ENCODE data around the gene FGF2. TPM values are rescaled to one million over a fixed set of nuclear protein-coding genes. Genes with fewer than 3 reads are reported as not detected.
"Not testable (repeated sequence)": the region's sequence is repeated elsewhere in the genome, so short reads cannot be mapped to it uniquely, and the experiment has no call there.

The FGF2 gene
- total and polyA plus RNA-seq, 12 donors, result 0.85 to 5.3 (median 2.6) TPM

DNA sequence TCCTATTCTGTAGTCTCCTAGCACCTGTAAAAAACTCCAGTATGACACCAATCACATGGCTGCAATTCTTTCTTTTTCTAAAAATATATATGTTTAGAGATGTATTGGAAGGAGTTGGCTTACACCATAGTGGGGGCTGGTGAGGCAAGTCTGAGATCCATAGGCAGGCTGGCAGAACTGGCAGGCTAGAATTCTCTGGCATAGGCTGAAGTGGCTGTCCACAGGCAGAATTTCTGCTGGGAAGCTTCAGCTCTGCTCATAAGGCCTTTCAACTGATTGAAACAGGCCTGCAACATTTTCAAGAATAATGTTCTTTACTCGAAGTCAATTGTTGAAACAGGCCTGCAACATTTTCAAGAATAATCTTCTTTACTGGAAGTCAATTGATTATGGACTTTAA is 37.0 kb downstream of the FGF2 start:
- no peaks in the 10 kb centered on the region for H3K27me3 ChIP-seq
- H3K9me3 ChIP-seq (replicated peaks in 1 of 3), result no peaks in the 10 kb centered on the region
- H3K27ac ChIP-seq, result no peak overlapping the region
- no peak overlapping the region for H3K4me3 ChIP-seq
- intact Hi-C loops (cut with DNase I), result no loop called here
- H3K4me1 ChIP-seq (replicated peaks in 1 of 2), result no peaks in the 10 kb centered on the region
- 72 to 75% (median 73%) methylated on average over 1 of the region's 1 CpG for WGBS, 4 donors
- no peak for DNase-seq
- TF ChIP-seq POLR2A (IDR thresholded peaks at IDR 0.05), result no peak
- TF ChIP-seq, protein P1, sequence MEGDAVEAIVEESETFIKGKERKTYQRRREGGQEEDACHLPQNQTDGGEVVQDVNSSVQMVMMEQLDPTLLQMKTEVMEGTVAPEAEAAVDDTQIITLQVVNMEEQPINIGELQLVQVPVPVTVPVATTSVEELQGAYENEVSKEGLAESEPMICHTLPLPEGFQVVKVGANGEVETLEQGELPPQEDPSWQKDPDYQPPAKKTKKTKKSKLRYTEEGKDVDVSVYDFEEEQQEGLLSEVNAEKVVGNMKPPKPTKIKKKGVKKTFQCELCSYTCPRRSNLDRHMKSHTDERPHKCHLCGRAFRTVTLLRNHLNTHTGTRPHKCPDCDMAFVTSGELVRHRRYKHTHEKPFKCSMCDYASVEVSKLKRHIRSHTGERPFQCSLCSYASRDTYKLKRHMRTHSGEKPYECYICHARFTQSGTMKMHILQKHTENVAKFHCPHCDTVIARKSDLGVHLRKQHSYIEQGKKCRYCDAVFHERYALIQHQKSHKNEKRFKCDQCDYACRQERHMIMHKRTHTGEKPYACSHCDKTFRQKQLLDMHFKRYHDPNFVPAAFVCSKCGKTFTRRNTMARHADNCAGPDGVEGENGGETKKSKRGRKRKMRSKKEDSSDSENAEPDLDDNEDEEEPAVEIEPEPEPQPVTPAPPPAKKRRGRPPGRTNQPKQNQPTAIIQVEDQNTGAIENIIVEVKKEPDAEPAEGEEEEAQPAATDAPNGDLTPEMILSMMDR (IDR thresholded peaks at IDR 0.05), result no peak
- no peaks in the 10 kb centered on the region for H3K36me3 ChIP-seq (replicated peaks in 1 of 2)

DNA sequence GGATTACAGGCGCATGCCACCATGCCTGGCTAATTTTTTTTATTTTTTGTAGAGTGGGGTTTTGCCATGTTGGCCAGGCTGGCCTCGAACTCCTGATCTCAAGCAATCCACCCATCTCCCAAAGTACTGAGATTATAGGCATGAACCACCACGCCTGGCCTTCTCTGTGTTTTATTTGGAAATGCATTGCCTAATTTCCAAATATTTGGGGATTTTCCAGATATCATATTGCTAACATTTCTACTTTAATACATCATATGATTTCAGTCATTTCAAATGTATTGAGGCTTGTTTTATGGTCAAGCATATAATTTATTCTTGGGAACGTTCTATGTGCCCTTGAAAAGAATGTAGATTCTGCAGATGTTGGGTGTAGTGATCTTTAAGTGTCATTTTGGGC is 38.8 kb downstream of the FGF2 start:
- Histone ChIP-seq H3K27me3 (no peaks in the 10 kb centered on the region), H3K4me1 (replicated peaks in 1 of 2) (no peaks in the 10 kb centered on the region), H3K27ac (no peak overlapping the region), H3K4me3 (no peak overlapping the region), H3K9me3 (replicated peaks in 1 of 3) (no peaks in the 10 kb centered on the region), H3K36me3 (replicated peaks in 1 of 2) (no peaks in the 10 kb centered on the region)
- intact Hi-C loops (cut with DNase I), result no loop called here
- no peak for TF ChIP-seq POLR2A (IDR thresholded peaks at IDR 0.05)
- TF ChIP-seq, protein P1 (IDR thresholded peaks at IDR 0.05), result no peak
- no peak for DNase-seq
- WGBS, 4 donors, result 74 to 80% (median 76%) methylated on average over 4 of the region's 4 CpGs

DNA sequence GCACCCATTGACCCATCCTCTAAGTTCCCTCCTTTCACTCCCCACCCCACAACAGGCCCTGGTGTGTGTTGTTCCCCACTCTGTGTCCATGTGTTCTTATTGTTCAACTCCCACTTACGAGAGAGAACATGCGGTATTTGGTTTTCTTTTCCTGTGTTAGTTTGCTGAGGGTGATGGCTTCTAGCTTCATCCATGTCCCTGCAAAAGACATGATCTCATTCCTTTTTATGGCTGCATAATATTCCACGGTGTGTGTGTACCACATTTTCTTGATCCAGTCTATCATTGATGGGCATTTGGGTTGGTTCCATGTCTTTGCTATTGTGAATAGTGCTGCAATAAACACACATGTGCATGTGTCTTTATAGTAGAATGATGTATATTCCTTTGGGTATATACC is 41.6 kb downstream of the FGF2 start:
- H3K36me3 ChIP-seq (replicated peaks in 1 of 2); H3K9me3 ChIP-seq (replicated peaks in 1 of 3); H3K4me3 ChIP-seq; intact Hi-C loops (cut with DNase I); H3K27me3 ChIP-seq; DNase-seq; H3K4me1 ChIP-seq (replicated peaks in 1 of 2); H3K27ac ChIP-seq: not testable (repeated sequence)
- 89 to 95% (median 91%) methylated on average over 3 of the region's 3 CpGs for WGBS, 4 donors

DNA sequence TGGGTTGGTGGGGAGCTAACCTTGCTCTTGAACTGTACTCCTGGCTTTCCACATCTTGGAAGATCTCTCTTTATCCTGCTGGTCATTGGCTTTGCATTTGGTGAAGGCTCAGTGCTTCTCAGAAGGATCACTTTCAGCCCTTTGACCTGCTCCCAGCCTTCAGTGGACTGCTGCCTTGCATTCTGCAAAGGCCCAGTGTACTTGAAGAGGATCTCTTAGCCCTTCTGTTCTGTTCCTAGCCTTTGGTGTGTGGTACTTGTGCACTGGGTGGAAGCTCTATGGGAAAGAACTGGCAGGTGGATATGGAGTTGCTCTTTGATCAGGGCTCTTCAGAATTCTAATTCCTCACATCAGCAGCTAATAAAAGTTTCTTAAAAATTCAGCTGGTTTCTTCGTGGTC is 46.5 kb downstream of the FGF2 start:
- H3K27me3 ChIP-seq, result no peaks in the 10 kb centered on the region
- intact Hi-C loops (cut with DNase I), result no loop called here
- H3K27ac ChIP-seq, result no peak overlapping the region
- H3K36me3 ChIP-seq (replicated peaks in 1 of 2), result no peaks in the 10 kb centered on the region
- no peak for DNase-seq
- no peak overlapping the region for H3K4me3 ChIP-seq
- 63 to 73% (median 72%) methylated on average over 1 of the region's 1 CpG for WGBS, 4 donors
- H3K9me3 ChIP-seq (replicated peaks in 1 of 3), result no peaks in the 10 kb centered on the region
- H3K4me1 ChIP-seq (replicated peaks in 1 of 2), result no peaks in the 10 kb centered on the region
- no peak for TF ChIP-seq POLR2A (IDR thresholded peaks at IDR 0.05)
- TF ChIP-seq, protein P1 (IDR thresholded peaks at IDR 0.05), result no peak

DNA sequence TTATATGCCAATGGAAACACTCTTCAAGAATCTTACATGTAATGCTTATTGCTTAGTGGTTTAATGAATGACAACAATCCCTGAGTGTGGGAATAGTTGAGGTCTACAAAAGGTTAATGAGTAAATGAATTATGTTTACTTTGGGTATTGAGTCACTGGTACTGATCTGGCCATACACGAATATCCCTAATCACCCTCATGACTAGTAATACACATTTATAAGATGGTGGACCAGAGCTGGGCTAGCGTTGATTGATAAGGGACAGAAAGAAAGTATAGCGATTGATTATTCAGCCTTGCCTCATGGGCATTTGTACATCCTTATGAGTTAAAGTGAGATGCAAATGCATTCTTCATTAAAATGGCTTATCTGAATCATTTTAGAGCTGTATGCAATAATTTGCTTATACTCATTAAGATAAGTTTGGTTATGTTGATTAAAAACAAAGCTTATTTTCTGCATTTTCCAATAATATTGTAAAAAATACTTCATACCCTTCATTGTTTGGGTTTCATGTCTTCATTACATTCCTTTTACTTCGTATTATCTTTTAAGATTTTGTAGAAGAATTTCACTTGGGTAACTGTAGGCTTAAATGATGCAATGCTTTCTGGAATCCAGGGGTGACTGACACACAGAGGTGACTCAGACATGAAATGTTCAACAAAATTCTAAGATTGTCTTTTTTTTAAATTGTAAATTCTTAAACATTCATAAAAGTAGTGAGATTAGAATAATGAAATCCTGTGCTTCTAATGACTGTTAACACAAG is 47.4 kb downstream of the FGF2 start:
- intact Hi-C loops (cut with DNase I), result no loop called here
- no peak for TF ChIP-seq POLR2A (IDR thresholded peaks at IDR 0.05)
- TF ChIP-seq, protein P1 (IDR thresholded peaks at IDR 0.05), result no peak

More for the DNA sequence above, 47.4 kb downstream of the FGF2 start:
- Histone ChIP-seq H3K9me3 (replicated peaks in 1 of 3) (no peaks in the 10 kb centered on the region), H3K36me3 (replicated peaks in 1 of 2) (no peaks in the 10 kb centered on the region), H3K4me1 (replicated peaks in 1 of 2) (no peaks in the 10 kb centered on the region), H3K4me3 (no peak overlapping the region), H3K27ac (no peak overlapping the region), H3K27me3 (no peaks in the 10 kb centered on the region)
- DNase-seq, result no peak
- WGBS, 4 donors, result 73 to 79% (median 77%) methylated on average over 4 of the region's 4 CpGs
